Right lobe of liver (tissue), 6 donors: ENCODE results near the gene TBC1D2B. TPM values are rescaled to one million over a fixed set of nuclear protein-coding genes. Genes with fewer than 3 reads are reported as not detected.

ENCODE experiments used
- ATAC-seq, 4 donors: fragments of 200-7000 bp; cut with Tn5 transposase; one replicate each; pipeline ENCODE4 v1.9.1; 2020; ENCODE audit warnings: mild to moderate bottlenecking in 4 of 4, moderate library complexity in 4 of 4
- DNase-seq, 3 donors: peaks; one replicate each; pipeline ENCODE4 v3.0.0-alpha.2; 2020
- H3K27ac ChIP-seq, 3 donors: fragments of 200-600 bp; one replicate each; pipeline ENCODE4 v1.8.0; 2022
- H3K27me3 ChIP-seq, 2 donors: fragments of 200-600 bp; one replicate each; pipeline ENCODE4 v1.8.0; 2022
- H3K36me3 ChIP-seq, 4 donors: fragments of 200-600 bp; sonication (generic) in 1 of 4; one replicate each; pipeline versions ENCODE4 v1.5.1 to v1.8.0; 2017 to 2022; ENCODE audit warnings: control low read depth in 1 of 4
- H3K4me1 ChIP-seq, 4 donors: fragments of 200-600 bp; sonication (generic) in 1 of 4; one replicate each; pipeline versions ENCODE4 v1.5.1 to v1.8.0; 2017 to 2022; ENCODE audit warnings: control low read depth in 1 of 4
- H3K4me3 ChIP-seq, 3 donors: fragments of 200-600 bp; one replicate each; pipeline ENCODE4 v1.8.0; 2022
- H3K9me3 ChIP-seq, 4 donors: fragments of 200-600 bp; sonication (generic) in 1 of 4; one replicate each; pipeline versions ENCODE4 v1.5.1 to v1.8.0; 2017 to 2022; ENCODE audit warnings: control low read depth in 1 of 4
- POLR2A ChIP-seq: fragments of 450-650 bp; IDR thresholded peaks from one replicate; pipeline ENCODE4 v1.6.1; 2017; ENCODE audit warnings: antibody characterized with exemption, mild to moderate bottlenecking
- WGBS: methylation state at CpG from one replicate; pipeline ENCODE4 v1.1.6; 2018; ENCODE audit warnings: low coverage, low lambda C conversion rate; ENCODE audit not compliant: insufficient coverage; ENCODE audit errors: missing lambda C conversion rate; 5-methylcytosine and 5-hydroxymethylcytosine counted together
- intact Hi-C, 2 donors: fragments of 100-400 bp; cut with DNase I; formaldehyde crosslinking; loops; one replicate each; pipeline versions ENCODE4 v1.11.2 to v1.14.1; 2022
- total RNA-seq, 6 experiments: library from RNA; depleted of rRNA in 2 of 6; stranded (reverse); fragments of >200 nt in 2 of 6; fragmentation: NEBNext Ultra II Directional in 3 of 6; extraction: Animal tissue kit (Norgen Biotek cat#: 25700) in 3 of 6; gene quantifications; one replicate each; pipeline versions ENCODE4 v1.1.0 to v1.2.4, GENCODE V29; 2016 to 2023
- TF ChIP-seq, protein P1 (sequence below), 4 donors: fragments of 200-600 bp in 3 of 4; fragments of 450-650 bp in 1 of 4; IDR thresholded peaks; one replicate each; pipeline versions ENCODE4 v1.5.1 to v1.8.0; 2016 to 2022; ENCODE audit warnings: antibody characterized with exemption in 4 of 4, mild to moderate bottlenecking in 2 of 4
- donor health status: DM: no; HTN: yes; CAD: no.
- donor health status: DM: no; HTN: no; CAD: no.
- donor health status: DM: no; HTN: no; CAD: no.
- donor health status: DM: no; HTN: yes; CAD: no.
- donor health status: DM: no; HTN: yes; CAD: no.

Gene TBC1D2B
- total RNA-seq, 6 experiments from 2014 or later: 23.7 to 81.4 (median 29.6) TPM

DNA sequence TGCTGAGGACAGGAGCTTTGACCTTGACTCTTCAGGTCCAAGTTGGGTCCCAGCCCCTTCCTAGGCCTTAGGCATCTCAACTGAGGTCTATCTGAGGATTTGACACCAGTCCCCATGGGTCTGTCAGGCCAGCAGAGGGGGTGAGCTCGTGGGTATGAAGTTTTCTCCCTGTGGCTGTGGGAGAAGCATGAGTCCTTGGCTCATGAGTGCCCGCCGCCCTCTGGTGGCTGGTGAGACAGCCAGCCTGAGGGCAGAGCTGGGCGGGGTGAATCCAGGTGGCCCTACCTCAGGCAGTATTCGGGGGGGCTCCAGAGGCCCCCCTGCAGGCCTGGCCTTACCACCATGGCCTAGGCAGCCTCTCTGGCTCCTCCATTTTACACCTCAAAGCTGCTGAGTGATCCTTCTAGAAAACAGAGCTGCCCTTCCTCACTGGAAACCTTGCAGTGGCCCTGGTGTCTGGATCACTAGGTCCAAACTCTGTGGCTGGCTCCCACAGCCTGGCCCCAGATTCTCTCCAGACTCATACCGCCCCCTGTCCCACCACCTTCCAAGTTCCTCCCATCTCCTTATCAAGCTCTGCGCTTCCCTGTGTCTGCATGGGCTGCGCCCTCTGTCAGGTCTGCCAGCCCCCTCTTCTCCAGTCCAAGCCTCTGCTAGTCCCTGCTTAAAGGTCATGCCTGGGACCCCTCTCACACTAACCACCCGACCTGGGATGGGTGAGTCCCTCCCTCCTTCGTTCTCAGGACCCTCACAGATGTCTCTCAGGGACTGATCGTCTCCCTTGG is 31.0 kb upstream of the TBC1D2B start:
- H3K4me1 ChIP-seq: no peaks in the 10 kb centered on the region
- H3K27ac ChIP-seq: no peak overlapping the region
- no peaks in the 10 kb centered on the region for H3K9me3 ChIP-seq
- H3K4me3 ChIP-seq: no peak overlapping the region
- DNase-seq (peak; percentile 88 to 89 (median 88)), ATAC-seq (peak; percentile 94 to 96 (median 95))
- 18% methylated on average over 5 of the region's 11 CpGs for WGBS
- no peaks in the 10 kb centered on the region for H3K27me3 ChIP-seq
- no peaks in the 10 kb centered on the region for H3K36me3 ChIP-seq
- intact Hi-C loops: loop anchor here (5.0 to 10.0 kb wide), 2 partner anchors 114 to 146 kb away; no protein-coding TSS in a partner anchor
- no peak for TF ChIP-seq POLR2A
- TF ChIP-seq, protein P1, sequence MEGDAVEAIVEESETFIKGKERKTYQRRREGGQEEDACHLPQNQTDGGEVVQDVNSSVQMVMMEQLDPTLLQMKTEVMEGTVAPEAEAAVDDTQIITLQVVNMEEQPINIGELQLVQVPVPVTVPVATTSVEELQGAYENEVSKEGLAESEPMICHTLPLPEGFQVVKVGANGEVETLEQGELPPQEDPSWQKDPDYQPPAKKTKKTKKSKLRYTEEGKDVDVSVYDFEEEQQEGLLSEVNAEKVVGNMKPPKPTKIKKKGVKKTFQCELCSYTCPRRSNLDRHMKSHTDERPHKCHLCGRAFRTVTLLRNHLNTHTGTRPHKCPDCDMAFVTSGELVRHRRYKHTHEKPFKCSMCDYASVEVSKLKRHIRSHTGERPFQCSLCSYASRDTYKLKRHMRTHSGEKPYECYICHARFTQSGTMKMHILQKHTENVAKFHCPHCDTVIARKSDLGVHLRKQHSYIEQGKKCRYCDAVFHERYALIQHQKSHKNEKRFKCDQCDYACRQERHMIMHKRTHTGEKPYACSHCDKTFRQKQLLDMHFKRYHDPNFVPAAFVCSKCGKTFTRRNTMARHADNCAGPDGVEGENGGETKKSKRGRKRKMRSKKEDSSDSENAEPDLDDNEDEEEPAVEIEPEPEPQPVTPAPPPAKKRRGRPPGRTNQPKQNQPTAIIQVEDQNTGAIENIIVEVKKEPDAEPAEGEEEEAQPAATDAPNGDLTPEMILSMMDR (IDR thresholded peaks at IDR 0.05): peak; percentile 95 to 99 (median 96)

DNA sequence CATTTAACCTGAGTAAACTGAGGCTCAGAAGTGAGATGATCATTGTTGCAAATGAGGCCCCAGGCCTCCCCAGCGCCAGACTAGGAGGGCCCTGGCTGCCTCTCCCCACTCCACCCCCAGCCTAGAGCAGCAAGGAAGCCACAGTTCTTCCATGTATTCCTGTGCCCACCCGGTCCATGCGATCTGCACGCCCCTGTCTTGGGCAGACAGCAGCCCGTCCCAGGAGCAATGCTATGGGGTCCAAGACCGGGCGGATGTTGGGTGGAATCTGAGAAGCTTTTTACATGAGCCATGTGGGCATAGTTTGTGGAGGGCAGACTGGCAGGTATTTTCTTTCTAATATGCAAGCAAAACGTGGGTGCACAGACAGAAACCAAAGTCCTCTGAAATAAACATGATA is 30.0 kb upstream of the TBC1D2B start:
- WGBS: 86% methylated on average over 7 of the region's 8 CpGs
- no peaks in the 10 kb centered on the region for H3K9me3 ChIP-seq
- H3K4me3 ChIP-seq: no peak overlapping the region
- intact Hi-C loops: loop anchor here (5.0 to 10.0 kb wide), 2 partner anchors 113 to 145 kb away; no protein-coding TSS in a partner anchor
- DNase-seq (peak in 2 of 3 donors; percentile 14 to 40), ATAC-seq (no peak)
- TF ChIP-seq, protein P1 (IDR thresholded peaks at IDR 0.05): no peak
- no peak for TF ChIP-seq POLR2A
- no peaks in the 10 kb centered on the region for H3K36me3 ChIP-seq
- no peaks in the 10 kb centered on the region for H3K27me3 ChIP-seq
- no peak overlapping the region for H3K27ac ChIP-seq
- H3K4me1 ChIP-seq: no peaks in the 10 kb centered on the region

DNA sequence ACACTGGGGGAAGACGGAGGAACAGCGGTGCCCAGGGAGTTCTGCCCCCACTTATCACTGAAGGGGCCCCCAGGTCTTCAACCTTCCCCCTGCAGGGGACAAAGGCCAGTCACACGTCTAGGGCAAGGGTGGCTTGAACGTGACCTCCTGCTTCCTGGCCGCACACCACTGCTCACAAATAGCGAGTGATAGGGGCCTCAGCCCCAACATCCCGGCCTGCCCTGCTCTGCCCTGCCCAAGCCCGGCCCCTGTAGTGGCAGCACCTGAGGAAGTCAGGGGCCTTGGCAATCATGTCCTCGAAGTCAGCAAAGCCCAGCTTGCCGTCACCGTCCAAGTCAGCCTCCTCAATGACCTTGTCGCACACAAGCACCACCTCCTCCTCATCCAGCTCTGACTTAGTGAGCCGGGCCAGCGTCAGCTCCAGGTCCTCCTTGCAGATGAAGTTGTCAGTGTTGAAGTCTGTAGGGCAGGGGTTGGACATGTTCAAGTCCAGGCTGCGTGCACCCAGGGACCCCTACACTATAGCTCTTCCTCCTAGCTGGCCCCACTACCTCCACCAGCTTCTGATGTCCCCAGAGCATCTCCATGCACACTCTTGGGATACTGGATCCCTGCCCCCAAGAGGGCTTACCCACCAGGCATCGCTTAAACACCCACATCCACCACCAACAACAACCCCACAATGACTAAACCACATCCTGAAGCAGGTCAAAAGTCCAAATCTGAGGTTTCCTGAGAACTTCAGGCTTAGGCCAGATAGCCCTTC is 28.1 kb upstream of the TBC1D2B start:
- Histone ChIP-seq H3K9me3 (no peaks in the 10 kb centered on the region), H3K36me3 (no peaks in the 10 kb centered on the region), H3K4me1 (no peaks in the 10 kb centered on the region), H3K27me3 (no peaks in the 10 kb centered on the region), H3K4me3 (no peak overlapping the region), H3K27ac (no peak overlapping the region)
- ATAC-seq (no peak), DNase-seq (peak in 2 of 3 donors; percentile 8 to 31)
- TF ChIP-seq, protein P1 (IDR thresholded peaks at IDR 0.05): no peak
- TF ChIP-seq POLR2A: no peak
- 60% methylated on average over 6 of the region's 16 CpGs for WGBS
- intact Hi-C loops: loop anchor here (5.0 to 10.0 kb wide), 2 partner anchors 111 to 143 kb away; no protein-coding TSS in a partner anchor

DNA sequence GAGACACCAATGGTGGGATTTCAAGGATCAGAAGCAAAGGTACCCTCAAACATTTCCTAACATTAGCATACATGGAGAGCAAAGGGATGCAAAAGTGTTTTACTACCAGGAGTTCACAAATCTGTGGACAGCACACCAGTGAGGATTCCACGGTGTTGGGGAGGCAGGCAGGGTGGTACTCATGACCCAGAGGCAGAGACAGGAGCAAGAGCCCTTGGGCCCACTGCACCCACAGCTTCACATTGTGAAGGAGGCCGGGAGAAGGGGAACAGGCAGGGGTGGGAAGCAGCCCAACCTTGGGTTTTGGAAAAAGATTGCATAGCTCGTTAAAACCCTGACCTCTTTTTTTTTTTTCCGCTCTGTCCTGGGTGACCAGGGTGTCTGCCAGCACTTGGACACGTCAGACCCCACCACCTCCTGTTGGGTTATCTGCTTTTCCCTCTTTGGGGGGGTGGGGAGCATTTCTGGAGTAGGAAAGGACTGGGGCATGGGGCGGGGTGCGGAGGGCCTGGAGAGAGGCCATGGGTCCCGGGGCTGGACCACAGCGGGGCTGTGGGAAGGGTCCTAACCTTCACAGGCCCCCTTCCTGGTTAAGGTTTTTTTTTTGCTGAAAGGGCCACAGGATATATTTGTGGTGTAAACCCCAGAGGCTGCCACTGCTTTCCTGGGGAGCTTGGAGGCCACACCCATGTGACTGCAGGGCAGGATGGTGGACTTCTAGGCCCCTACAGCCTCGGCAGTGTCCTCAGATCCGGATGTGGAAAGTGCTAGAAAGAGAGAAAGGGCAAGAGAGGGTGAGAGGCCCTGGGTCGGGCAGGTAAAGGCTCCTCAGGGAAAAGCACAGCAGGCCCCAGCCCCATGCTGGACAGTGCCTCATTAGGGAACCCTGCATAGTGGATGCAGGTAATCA is 27.3 kb upstream of the TBC1D2B start:
- H3K36me3 ChIP-seq: no peaks in the 10 kb centered on the region
- TF ChIP-seq, protein P1 (IDR thresholded peaks at IDR 0.05): no peak
- no peak for TF ChIP-seq POLR2A
- no peaks in the 10 kb centered on the region for H3K27me3 ChIP-seq
- H3K4me3 ChIP-seq: no peak overlapping the region
- DNase-seq: peak in 2 of 3 donors; percentile 14 to 31
- H3K9me3 ChIP-seq: no peaks in the 10 kb centered on the region
- intact Hi-C loops: loop anchor here (5.0 to 10.0 kb wide), 2 partner anchors 110 to 143 kb away; no protein-coding TSS in a partner anchor
- no peak overlapping the region for H3K27ac ChIP-seq
- 76% methylated on average over 9 of the region's 12 CpGs for whole genome bisulfite sequencing
- no peak for ATAC-seq
- no peaks in the 10 kb centered on the region for H3K4me1 ChIP-seq
